ENCODE results near the gene ABAT. TPM values are rescaled to one million over a fixed set of nuclear protein-coding genes. Genes with fewer than 3 reads are reported as not detected.

The ABAT gene
- total and polyA plus RNA-seq, 7 donors = 0.55 to 1.7 (median 0.79) TPM

GRCh38 chr16:8717892-8718415 lies 43.5 kb downstream of the ABAT start:
- Histone ChIP-seq H3K36me3 (ENCODE audit: insufficient read depth in 1 of 2, low read depth in 1 of 2) (no peaks in the 10 kb centered on the region), H3K9me3 (no peaks in the 10 kb centered on the region), H3K27ac (no peak overlapping the region), H3K27me3 (ENCODE audit: insufficient read depth in 3 of 3, low read length in 2 of 3) (peaks cover 0 to 3% (median 0%) of the 10 kb centered on the region in 3 donors), H3K4me3 (no peak overlapping the region), H3K4me1 (no peaks in the 10 kb centered on the region)
- WGBS, 3 donors = 57 to 72% (median 58%) methylated on average over 5 of the region's 5 CpGs
- ATAC-seq = no peak
- DNase-seq = no peak
- intact Hi-C loops (cut with DNase I) = no loop called here
- TF ChIP-seq, protein P1, sequence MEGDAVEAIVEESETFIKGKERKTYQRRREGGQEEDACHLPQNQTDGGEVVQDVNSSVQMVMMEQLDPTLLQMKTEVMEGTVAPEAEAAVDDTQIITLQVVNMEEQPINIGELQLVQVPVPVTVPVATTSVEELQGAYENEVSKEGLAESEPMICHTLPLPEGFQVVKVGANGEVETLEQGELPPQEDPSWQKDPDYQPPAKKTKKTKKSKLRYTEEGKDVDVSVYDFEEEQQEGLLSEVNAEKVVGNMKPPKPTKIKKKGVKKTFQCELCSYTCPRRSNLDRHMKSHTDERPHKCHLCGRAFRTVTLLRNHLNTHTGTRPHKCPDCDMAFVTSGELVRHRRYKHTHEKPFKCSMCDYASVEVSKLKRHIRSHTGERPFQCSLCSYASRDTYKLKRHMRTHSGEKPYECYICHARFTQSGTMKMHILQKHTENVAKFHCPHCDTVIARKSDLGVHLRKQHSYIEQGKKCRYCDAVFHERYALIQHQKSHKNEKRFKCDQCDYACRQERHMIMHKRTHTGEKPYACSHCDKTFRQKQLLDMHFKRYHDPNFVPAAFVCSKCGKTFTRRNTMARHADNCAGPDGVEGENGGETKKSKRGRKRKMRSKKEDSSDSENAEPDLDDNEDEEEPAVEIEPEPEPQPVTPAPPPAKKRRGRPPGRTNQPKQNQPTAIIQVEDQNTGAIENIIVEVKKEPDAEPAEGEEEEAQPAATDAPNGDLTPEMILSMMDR (IDR thresholded peaks at IDR 0.05) = no peak

GRCh38 chr16:8718851-8719680 lies 44.6 kb downstream of the ABAT start:
- WGBS, 3 donors = 35 to 39% (median 38%) methylated on average over 19 of the region's 19 CpGs

GRCh38 chr16:8720080-8720966 lies 45.9 kb downstream of the ABAT start:
- 43 to 48% (median 44%) methylated on average over 14 of the region's 14 CpGs for WGBS, 3 donors
- Histone ChIP-seq H3K4me3 (no peak overlapping the region), H3K4me1 (no peaks in the 10 kb centered on the region), H3K36me3 (ENCODE audit: insufficient read depth in 1 of 2, low read depth in 1 of 2) (no peaks in the 10 kb centered on the region), H3K9me3 (no peaks in the 10 kb centered on the region), H3K27me3 (ENCODE audit: insufficient read depth in 3 of 3, low read length in 2 of 3) (peaks cover 0 to 3% (median 0%) of the 10 kb centered on the region in 3 donors), H3K27ac (no peak overlapping the region)
- ATAC-seq = no peak
- no peak for DNase-seq
- TF ChIP-seq, protein P1 (IDR thresholded peaks at IDR 0.05) = no peak
- intact Hi-C loops (cut with DNase I) = no loop called here

More at GRCh38 chr16:8718851-8719680, 44.6 kb downstream of the ABAT start:
- H3K27me3 ChIP-seq (ENCODE audit: insufficient read depth in 3 of 3, low read length in 2 of 3) = peaks cover 0 to 3% (median 0%) of the 10 kb centered on the region in 3 donors
- H3K9me3 ChIP-seq = no peaks in the 10 kb centered on the region
- TF ChIP-seq, protein P1 (IDR thresholded peaks at IDR 0.05) = no peak
- DNase-seq (no peak), ATAC-seq (no peak)
- no peak overlapping the region for H3K4me3 ChIP-seq
- no peaks in the 10 kb centered on the region for H3K36me3 ChIP-seq (ENCODE audit: insufficient read depth in 1 of 2, low read depth in 1 of 2)
- H3K4me1 ChIP-seq = no peaks in the 10 kb centered on the region
- intact Hi-C loops (cut with DNase I) = no loop called here
- H3K27ac ChIP-seq = no peak overlapping the region

DNA sequence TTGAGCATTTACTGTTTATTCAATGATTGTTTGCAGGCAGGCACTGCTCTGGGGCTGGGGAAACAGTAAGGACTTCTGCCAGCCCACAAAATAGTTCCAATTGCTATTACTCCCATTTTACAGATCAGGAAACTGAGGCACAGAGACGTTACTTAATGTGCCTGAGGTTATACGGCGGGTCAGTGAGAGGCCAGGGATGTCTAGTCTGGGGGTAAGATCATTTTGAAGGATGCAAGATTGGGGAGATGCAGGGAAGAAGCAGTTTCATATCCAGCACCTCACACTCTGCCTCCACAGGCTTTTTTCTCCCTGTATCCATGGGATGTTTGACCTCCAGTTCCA lies 46.5 kb downstream of the ABAT start:
- no peaks in the 10 kb centered on the region for H3K9me3 ChIP-seq
- H3K36me3 ChIP-seq (ENCODE audit: insufficient read depth in 1 of 2, low read depth in 1 of 2) = no peaks in the 10 kb centered on the region
- TF ChIP-seq, protein P1 (IDR thresholded peaks at IDR 0.05) = no peak
- 72 to 77% (median 76%) methylated on average over 3 of the region's 3 CpGs for WGBS, 3 donors
- intact Hi-C loops (cut with DNase I) = no loop called here
- DNase-seq = no peak
- H3K4me1 ChIP-seq = no peaks in the 10 kb centered on the region
- H3K27ac ChIP-seq = no peak overlapping the region
- H3K4me3 ChIP-seq = no peak overlapping the region
- no peak for ATAC-seq
- peaks cover 0 to 3% (median 0%) of the 10 kb centered on the region in 3 donors for H3K27me3 ChIP-seq (ENCODE audit: insufficient read depth in 3 of 3, low read length in 2 of 3)
